GM23248 (cell line): ENCODE measurements around the gene LCA5L. TPM values are rescaled to one million over a fixed set of nuclear protein-coding genes. Genes with fewer than 3 reads are reported as not detected.

ENCODE experiments used
- DNase-seq: peaks from one replicate; pipeline ENCODE4 v3.0.0-alpha.2; 2015
- H2AFZ ChIP-seq: fragments of 200-600 bp; sonication (generic); 2 replicates; pipeline ENCODE4 v1.6.1; 2016; ENCODE audit warnings: antibody characterized with exemption
- H3F3A ChIP-seq: fragments of 200-600 bp; sonication (generic); 2 replicates; pipeline ENCODE4 v1.6.1; 2016; ENCODE audit warnings: mild to moderate bottlenecking, antibody characterized with exemption, mixed run types; ENCODE audit not compliant: insufficient read depth
- H3K27ac ChIP-seq: fragments of 200-600 bp; sonication (generic); 2 replicates; pipeline ENCODE4 v1.5.1; 2016; ENCODE audit warnings: mild to moderate bottlenecking
- H3K27me3 ChIP-seq: fragments of 200-600 bp; sonication (generic); replicated peaks from 2 replicates; pipeline ENCODE4 v1.6.1; 2016; ENCODE audit warnings: mild to moderate bottlenecking; ENCODE audit not compliant: insufficient read depth
- H3K36me3 ChIP-seq: fragments of 200-600 bp; sonication (generic); 2 replicates; pipeline ENCODE4 v1.6.1; 2016; ENCODE audit warnings: low read depth, mild to moderate bottlenecking
- H3K4me1 ChIP-seq: fragments of 200-600 bp; sonication (generic); 2 replicates; pipeline ENCODE4 v1.6.1; 2016; ENCODE audit warnings: mild to moderate bottlenecking; ENCODE audit not compliant: insufficient read depth
- H3K4me2 ChIP-seq: fragments of 200-600 bp; sonication (generic); one replicate; pipeline ENCODE4 v1.6.1; 2016; ENCODE audit warnings: mild to moderate bottlenecking; ENCODE audit not compliant: unreplicated experiment
- H3K4me3 ChIP-seq: fragments of 200-600 bp; sonication (generic); 2 replicates; pipeline ENCODE4 v1.5.1; 2016; ENCODE audit warnings: mild to moderate bottlenecking
- H3K79me2 ChIP-seq: fragments of 200-600 bp; sonication (generic); 2 replicates; pipeline ENCODE4 v1.6.1; 2016; ENCODE audit warnings: mild to moderate bottlenecking; ENCODE audit not compliant: insufficient read depth
- H3K9ac ChIP-seq: fragments of 200-600 bp; sonication (generic); 2 replicates; pipeline ENCODE4 v1.6.1; 2016; ENCODE audit warnings: mild to moderate bottlenecking
- H3K9me2 ChIP-seq: fragments of 200-600 bp; sonication (generic); 2 replicates; pipeline ENCODE4 v1.6.1; 2016; ENCODE audit warnings: mixed run types, mild to moderate bottlenecking, moderate library complexity; ENCODE audit not compliant: insufficient read depth
- H3K9me3 ChIP-seq: fragments of 200-600 bp; sonication (generic); one replicate; pipeline ENCODE4 v1.6.1; 2017; ENCODE audit warnings: low read depth
- H4K20me1 ChIP-seq: fragments of 200-600 bp; sonication (generic); 2 replicates; pipeline ENCODE4 v1.6.0; 2016; ENCODE audit not compliant: insufficient read depth
- EZH2 ChIP-seq: fragments of 200-600 bp; sonication (generic); IDR thresholded peaks from 2 replicates; pipeline ENCODE4 v1.6.1; 2018; ENCODE audit warnings: antibody characterized with exemption, mild to moderate bottlenecking; ENCODE audit not compliant: insufficient read depth, poor library complexity, severe bottlenecking
- EZH2phosphoT487 ChIP-seq: fragments of 200-600 bp; sonication (generic); IDR thresholded peaks from 2 replicates; pipeline ENCODE4 v1.6.1; 2018; ENCODE audit warnings: antibody characterized with exemption, moderate library complexity, mild to moderate bottlenecking, low read depth; ENCODE audit not compliant: insufficient read depth
- WGBS, 2 experiments: methylation state at CpG; one replicate each; pipeline ENCODE4 v1.1.6; 2015 to 2017; ENCODE audit warnings: low lambda C conversion rate in 2 of 2, low coverage in 1 of 2; ENCODE audit errors: missing lambda C conversion rate in 2 of 2; 5-methylcytosine and 5-hydroxymethylcytosine counted together
- in situ Hi-C: fragments of 300-500 bp; cut with MboI; formaldehyde crosslinking; loops from 2 replicates; pipeline ENCODE4 v1.15.0; 2020
- polyA plus RNA-seq: library from polyadenylated mRNA; unstranded; fragments of >200 nt; fragmentation: Nextera tagmentation; extraction: Ambion mirVana; gene quantifications from 2 replicates; pipeline ENCODE4 v1.2.1, GENCODE V29; 2016
- total RNA-seq: library from RNA; depleted of rRNA; stranded (reverse); fragments of >200 nt; shearing (Covaris generic); gene quantifications from 2 replicates; pipeline ENCODE4 v1.2.3, GENCODE V29; 2014; rRNA removed

The LCA5L gene
- total RNA-seq, result 1.1 TPM in 2 replicates
- 2.4 and 3.0 TPM in 2 replicates for polyA plus RNA-seq

DNA sequence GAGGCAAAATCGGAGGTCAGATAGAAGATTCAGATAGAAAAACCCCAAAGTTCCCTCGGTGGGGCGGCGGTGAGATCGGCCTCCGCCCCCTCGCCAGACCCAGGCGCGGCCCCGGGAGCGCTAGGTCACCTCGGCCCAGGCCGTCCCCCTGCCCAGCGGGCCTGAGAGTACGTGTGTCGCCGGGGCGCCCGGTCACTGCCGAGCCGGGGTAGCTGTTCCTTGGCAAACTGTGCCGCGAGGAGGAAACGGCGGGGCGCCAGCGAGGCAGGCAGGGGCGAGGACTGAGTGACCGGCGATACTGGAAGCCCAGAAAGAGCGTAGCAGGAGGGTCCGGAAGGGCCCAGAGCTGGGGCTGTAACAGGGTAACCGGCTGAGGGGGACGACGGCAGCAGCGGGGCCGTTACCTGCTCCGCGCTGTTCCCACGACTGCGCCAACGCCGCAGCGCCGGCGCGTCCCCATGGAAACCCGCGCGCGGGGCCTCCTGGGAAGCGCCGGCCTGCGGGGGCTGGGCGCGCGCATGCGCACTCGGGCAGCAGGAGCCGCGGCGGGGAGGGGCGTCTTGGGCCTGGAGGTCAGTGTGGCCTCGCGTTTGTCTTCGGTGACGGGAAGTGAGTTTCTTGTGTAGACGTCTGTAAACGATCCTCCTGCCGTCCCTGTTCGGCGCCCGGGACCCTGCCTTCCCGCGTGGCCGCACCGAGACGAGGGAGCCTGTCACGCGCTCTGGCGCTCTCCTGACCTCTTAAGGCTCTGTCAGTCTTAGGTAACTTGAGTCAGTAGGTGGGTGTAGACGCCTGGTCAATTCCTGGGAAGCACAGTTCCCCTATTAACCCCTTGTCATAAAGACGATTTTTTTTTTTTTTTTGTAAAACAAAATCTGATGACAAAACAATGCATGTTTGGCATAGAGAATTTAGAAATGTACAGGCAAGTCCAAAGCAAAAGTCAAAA, at the start of gene LCA5L:
Gene LCA5L (minus strand): TSS at position 458 of the 949 bp plus-strand sequence. CDS start 17,285 bp downstream, outside the sequence.
- peaks cover 6% of the 10 kb centered on the region for H3K79me2 ChIP-seq
- H3K9me2 ChIP-seq, result no peaks in the 10 kb centered on the region
- peak within 1 kb of the TSS; percentile 94 for H2AFZ ChIP-seq
- no peaks in the 10 kb centered on the region for H3K9me3 ChIP-seq
- H3K27ac ChIP-seq, result peak within 1 kb of the TSS; percentile 90
- H3K4me3 ChIP-seq, result peak within 1 kb of the TSS; percentile 93
- 0 out of 2 replicates have a peak, but pooled peaks cover 10% of the 10 kb centered on the region for H3F3A ChIP-seq
- peak; percentile 94 for DNase-seq
- TF ChIP-seq EZH2phosphoT487, result no peak
- TF ChIP-seq EZH2, result no peak
- H3K4me1 ChIP-seq, result peaks cover 18% of the 10 kb centered on the region
- in situ Hi-C loops, result no loop called here
- H3K27me3 ChIP-seq, result no peaks in the 10 kb centered on the region
- 1% methylated on average over 63 to 77 of the region's 83 CpGs for WGBS, 2 experiments
- H3K9ac ChIP-seq, result peak within 1 kb of the TSS; percentile 96
- H3K36me3 ChIP-seq, result no peaks in the 10 kb centered on the region
- H4K20me1 ChIP-seq, result no peaks in the 10 kb centered on the region
- H3K4me2 ChIP-seq, result peak within 1 kb of the TSS; percentile 87

DNA sequence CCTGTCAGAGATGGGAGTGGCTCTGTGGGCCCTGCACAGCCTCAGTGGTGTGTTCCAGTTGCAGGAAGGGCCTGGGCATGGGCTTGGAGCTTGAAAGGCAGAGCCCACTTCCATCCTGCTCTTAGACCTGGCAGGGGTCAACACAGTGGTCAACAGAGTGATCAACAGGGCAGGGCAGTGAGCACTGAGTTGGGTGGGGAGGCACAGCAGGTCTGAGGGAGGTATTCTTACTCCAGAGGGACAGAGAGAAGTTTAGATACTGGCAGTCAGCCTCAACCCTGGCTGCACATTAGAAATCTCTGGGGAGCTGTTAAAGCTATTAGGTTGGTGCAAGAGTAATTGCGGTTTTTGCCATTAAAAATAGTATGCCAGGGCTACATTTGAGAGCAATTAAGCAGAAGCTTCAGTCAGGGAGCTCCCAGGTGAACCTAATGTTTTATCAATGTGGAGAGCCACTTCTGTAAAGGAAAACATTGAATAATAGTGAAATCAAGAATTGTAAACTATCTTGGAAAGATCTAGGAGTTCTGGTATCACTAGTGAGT, 43.9 kb upstream of the LCA5L start:
- 13 to 24% methylated on average over 1 of the region's 1 CpG for WGBS, 2 experiments
- no peaks in the 10 kb centered on the region for H3K9me3 ChIP-seq
- in situ Hi-C loops, result no loop called here
- H3K79me2 ChIP-seq, result no peaks in the 10 kb centered on the region
- TF ChIP-seq EZH2phosphoT487, result no peak
- no peak for TF ChIP-seq EZH2
- H3K4me3 ChIP-seq, result no peak overlapping the region
- H3K36me3 ChIP-seq, result no peaks in the 10 kb centered on the region
- H3K4me1 ChIP-seq, result no peaks in the 10 kb centered on the region
- no peak overlapping the region for H3K9ac ChIP-seq
- no peaks in the 10 kb centered on the region for H3K9me2 ChIP-seq
- H3K27ac ChIP-seq, result no peak overlapping the region
- no peaks in the 10 kb centered on the region for H4K20me1 ChIP-seq
- H2AFZ ChIP-seq, result no peak overlapping the region
- H3F3A ChIP-seq, result no peaks in the 10 kb centered on the region
- H3K27me3 ChIP-seq, result no peaks in the 10 kb centered on the region
- no peak for DNase-seq
- H3K4me2 ChIP-seq, result no peak overlapping the region

DNA sequence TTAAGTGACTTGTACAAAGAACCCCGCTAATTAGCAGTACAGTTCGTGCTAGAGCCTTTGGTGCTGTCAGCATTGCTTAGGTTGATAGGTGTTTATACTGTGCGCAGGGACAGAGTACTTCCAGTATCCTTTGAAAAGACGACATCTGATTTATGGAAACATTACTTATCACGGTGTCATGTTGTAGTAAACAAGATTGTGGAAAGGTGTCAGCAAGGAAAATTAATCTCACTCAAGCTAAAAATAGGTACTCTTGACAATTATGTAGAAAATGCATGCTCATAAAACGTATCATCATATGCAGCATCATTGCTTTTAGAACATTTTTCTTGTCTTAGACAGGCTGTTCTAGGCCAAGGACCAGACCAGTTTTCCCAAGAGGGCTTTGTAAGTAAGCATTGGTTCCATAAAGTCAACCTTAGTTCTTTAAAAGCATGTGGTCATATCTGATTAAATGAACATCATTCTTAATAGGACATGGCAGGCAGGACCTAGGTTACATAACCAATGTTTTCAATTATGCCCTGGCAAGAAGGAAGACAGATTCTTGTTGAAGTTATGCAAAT, 39.2 kb upstream of the LCA5L start:
- peak; percentile 4 for DNase-seq
- no peak overlapping the region for H3K9ac ChIP-seq
- TF ChIP-seq EZH2phosphoT487, result no peak
- no peak for TF ChIP-seq EZH2
- no peak overlapping the region for H3K4me2 ChIP-seq
- no peaks in the 10 kb centered on the region for H3K36me3 ChIP-seq
- H4K20me1 ChIP-seq, result no peaks in the 10 kb centered on the region
- no peak overlapping the region for H3K4me3 ChIP-seq
- H3K27me3 ChIP-seq, result no peaks in the 10 kb centered on the region
- no peaks in the 10 kb centered on the region; the same call in 1 of the 2 replicates for H3K9me2 ChIP-seq
- in situ Hi-C loops, result no loop called here
- no peaks in the 10 kb centered on the region for H3F3A ChIP-seq
- H3K4me1 ChIP-seq, result peaks cover 5% of the 10 kb centered on the region
- WGBS, 2 experiments, result 63 to 66% methylated on average over 6 of the region's 6 CpGs
- no peaks in the 10 kb centered on the region for H3K79me2 ChIP-seq
- H3K27ac ChIP-seq, result no peak overlapping the region
- H3K9me3 ChIP-seq, result no peaks in the 10 kb centered on the region
- no peak overlapping the region for H2AFZ ChIP-seq

DNA sequence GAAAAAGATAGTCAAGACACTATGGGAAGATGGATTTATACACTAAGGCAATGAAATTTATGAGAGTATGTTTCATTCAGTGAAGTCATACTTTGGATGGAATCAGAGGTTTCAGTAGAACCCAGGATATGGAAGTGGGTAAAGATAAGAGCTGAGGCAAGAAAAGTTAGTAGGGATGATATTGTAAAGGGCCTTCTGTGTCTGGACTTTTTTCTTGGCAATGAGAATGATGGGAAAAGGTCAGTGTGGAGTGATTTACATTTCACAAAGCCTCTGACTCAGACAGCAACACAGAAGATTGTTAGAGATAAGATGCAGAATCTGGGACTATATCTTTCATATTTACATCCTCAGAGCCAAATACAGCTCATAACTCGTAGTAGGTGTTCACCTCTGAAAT, 38.3 kb upstream of the LCA5L start:
- Histone ChIP-seq H3K9me3 (no peaks in the 10 kb centered on the region), H3K4me2 (no peak overlapping the region), H3K9me2 (no peaks in the 10 kb centered on the region; the same call in 1 of the 2 replicates), H3K79me2 (no peaks in the 10 kb centered on the region), H3K27me3 (no peaks in the 10 kb centered on the region), H3K36me3 (no peaks in the 10 kb centered on the region), H4K20me1 (no peaks in the 10 kb centered on the region), H2AFZ (no peak overlapping the region), H3K27ac (no peak overlapping the region), H3K4me1 (peaks cover 5% of the 10 kb centered on the region), H3K4me3 (no peak overlapping the region), H3K9ac (no peak overlapping the region), H3F3A (no peaks in the 10 kb centered on the region)
- in situ Hi-C loops, result no loop called here
- TF ChIP-seq EZH2, result no peak
- TF ChIP-seq EZH2phosphoT487, result no peak
- DNase-seq, result peak; percentile 17
- 48 to 59% methylated on average over 1 of the region's 1 CpG for WGBS, 2 experiments
